ENCODE measurements around the gene KICS2.
"Not testable (repeated sequence)": the region's sequence is repeated elsewhere in the genome, so short reads cannot be mapped to it uniquely, and the experiment has no call there.

The KICS2 gene

GRCh38 chr12:64212119-64212746 is 9.9 kb downstream of the KICS2 start:
- DNase-seq, result no peak

DNA sequence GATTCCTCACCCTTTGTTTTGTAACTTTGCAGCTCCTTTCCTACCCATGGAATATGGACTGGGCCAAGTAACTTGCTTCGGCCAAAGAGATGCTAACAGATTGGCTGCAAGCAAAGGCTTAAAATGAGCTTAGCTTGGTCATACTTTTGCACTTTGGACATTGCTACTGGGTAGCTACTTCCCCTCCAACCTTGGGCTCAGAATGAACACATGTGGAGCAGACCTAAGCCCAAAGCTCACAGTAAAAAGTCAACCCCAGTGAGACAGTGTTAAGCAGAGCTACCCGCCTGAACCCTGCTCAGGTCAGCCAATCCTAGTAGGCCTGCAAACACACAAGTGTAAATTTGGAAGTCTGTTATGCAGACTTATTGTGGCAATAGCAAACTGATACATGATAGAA is 14.6 kb downstream of the KICS2 start:
- DNase-seq, result no peak

- no peak for DNase-seq
These were observed 16.6 kb downstream of the KICS2 start for GRCh38 chr12:64205542-64205941.

GRCh38 chr12:64203775-64204174 is 18.3 kb downstream of the KICS2 start:
- no peak for DNase-seq

DNA sequence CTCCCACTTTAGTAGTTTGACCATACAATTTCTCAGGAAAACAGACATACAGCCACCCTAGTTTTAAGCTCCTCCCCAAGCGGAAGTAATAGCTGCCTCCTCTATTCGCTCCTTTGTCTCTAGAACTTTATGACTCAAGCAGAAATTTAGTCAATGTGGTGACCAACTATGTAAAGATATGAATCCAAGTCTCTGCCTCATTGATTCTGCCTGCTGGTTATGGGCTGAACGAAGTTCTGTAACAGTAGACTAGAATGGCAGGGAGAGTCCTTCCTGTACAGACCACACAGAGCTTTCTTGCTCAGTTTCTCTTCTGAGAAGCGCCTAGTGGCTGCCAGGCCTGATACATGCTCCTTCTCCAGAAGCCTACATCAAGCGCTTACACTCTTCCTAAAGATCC is 19.1 kb downstream of the KICS2 start:
- no peak for DNase-seq

- DNase-seq, result not testable (repeated sequence)
These were observed 26.3 kb downstream of the KICS2 start for GRCh38 chr12:64195841-64196240.

- DNase-seq, result no peak
These were observed 27.6 kb downstream of the KICS2 start for GRCh38 chr12:64194333-64195149.

GRCh38 chr12:64193931-64194330 is 28.2 kb downstream of the KICS2 start:
- no peak for DNase-seq

- DNase-seq, result no peak
These were observed 29.3 kb downstream of the KICS2 start for GRCh38 chr12:64192644-64193444.

- no peak for DNase-seq
These were observed 32.0 kb downstream of the KICS2 start for GRCh38 chr12:64190140-64190539.

GRCh38 chr12:64189530-64189929 is 32.6 kb downstream of the KICS2 start:
- no peak for DNase-seq

DNA sequence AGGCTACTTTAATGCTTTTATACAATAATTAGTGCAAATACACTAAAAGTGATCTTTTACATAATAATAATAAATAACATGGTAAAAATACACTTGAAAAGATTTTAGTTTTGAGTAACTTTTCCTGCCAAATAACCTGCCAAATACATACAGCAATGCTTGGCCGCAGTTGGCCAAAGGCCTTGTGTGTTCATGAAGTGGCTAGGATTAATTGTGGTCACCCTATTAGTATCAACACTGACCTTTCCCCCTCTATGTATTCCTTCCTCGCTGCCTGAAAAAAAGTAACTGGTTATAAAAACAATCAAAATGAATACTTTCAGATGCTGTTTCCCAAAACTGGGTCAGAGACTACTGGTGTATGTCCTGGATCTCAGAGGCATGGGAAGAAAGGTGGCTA is 34.3 kb downstream of the KICS2 start:
- DNase-seq, result no peak

GRCh38 chr12:64187370-64187769 is 34.7 kb downstream of the KICS2 start:
- DNase-seq, result no peak

- DNase-seq, result no peak
These were observed 35.3 kb downstream of the KICS2 start for GRCh38 chr12:64186789-64187188.

DNA sequence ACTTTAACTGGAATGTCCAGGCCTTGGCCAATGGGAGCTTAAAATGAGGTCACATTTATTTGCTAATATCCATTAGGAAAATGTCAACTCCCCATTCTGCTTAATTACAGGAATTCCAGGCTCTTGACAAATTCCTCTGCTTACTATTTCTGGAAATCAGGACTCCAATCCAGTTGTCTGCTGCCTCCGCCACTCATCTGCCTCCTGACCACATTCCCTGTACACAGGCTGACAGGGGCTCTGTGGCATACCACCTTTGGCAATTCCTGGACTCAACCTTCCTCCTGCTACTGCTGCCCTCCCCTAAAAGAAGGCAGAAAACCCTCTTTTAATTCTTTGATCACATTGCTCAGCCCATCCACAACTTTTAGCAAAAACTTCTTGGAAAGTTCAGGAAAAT is 37.9 kb downstream of the KICS2 start:
- DNase-seq, result no peak

- DNase-seq, result peak in 10 of 14 donors; percentile 2 to 41 (median 28)
These were observed 40.4 kb downstream of the KICS2 start for GRCh38 chr12:64181430-64182291.

- DNase-seq, result no peak
These were observed 41.1 kb downstream of the KICS2 start for GRCh38 chr12:64180951-64181350.

GRCh38 chr12:64178122-64178521 is 44.0 kb downstream of the KICS2 start:
- no peak for DNase-seq

GRCh38 chr12:64177001-64177400 is 45.1 kb downstream of the KICS2 start:
- no peak for DNase-seq

DNA sequence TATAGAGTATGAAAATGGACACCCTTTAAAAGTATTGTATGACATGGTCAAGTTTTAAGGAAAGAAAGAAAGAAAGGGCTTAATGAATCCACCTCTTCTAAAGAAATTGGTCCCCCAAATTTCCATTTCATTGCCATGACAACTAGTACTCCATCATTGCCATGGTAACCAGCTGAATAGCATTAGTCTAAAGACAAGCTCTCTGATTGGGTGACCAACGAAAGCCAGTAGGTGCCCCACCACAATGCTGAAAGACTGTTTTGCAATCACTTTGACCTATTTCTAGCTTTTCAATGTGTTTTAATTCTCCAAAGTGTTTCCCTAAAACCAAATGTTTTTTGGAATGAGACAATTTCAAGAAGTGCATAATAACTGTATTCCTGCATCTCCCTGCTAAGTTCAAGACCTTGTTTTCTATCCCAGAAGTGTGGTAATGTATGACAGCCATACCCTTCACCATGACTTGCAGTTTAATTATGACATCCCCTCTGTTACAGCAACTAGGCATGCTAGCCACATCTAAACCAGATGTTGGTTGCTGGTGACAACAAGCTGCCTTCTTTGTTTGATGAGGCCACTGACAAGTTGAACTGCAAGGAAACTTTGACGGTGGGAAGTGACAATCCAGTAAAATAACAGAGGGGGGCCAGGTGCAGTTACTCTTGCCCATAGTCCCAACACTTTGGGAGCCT is 46.7 kb downstream of the KICS2 start:
- no peak for DNase-seq

DNA sequence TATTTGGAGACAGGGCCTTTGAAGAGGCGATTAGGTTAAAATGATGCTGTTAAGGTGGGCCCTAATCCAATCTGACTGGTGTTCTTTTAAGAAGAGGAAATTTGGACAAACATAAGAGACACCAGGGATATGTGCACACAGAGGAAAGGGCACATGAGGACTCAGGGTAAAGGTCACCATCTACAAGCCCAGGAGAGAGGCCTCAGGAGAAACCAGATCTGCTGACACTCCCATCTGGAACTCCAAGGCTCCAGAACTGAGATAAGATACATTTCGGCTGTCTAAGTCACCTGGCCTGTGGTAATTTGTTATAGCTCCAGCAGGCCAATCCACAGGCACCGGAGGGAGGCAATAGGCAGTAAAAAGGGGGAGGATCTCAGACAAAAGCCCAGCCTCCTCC is 48.6 kb downstream of the KICS2 start:
- no peak for DNase-seq

Measured in C1 segment of cervical spinal cord (tissue), 14 donors.